Endothelial cell (in vitro differentiated cells): ENCODE results near the gene P2RY12. TPM values are rescaled to one million over a fixed set of nuclear protein-coding genes. Genes with fewer than 3 reads are reported as not detected.
"Not testable (repeated sequence)": the region's sequence is repeated elsewhere in the genome, so short reads cannot be mapped to it uniquely, and the experiment has no call there.

Experiments
- DNase-seq: peaks from one replicate; pipeline ENCODE4 v3.0.0; 2021; ENCODE audit warnings: low spot score
- H3K27ac Mint-ChIP-seq: one replicate; pipeline ENCODE4 v1.8.0; 2021; ENCODE audit warnings: mixed read lengths, inconsistent platforms; ENCODE audit not compliant: unreplicated experiment
- H3K27me3 Mint-ChIP-seq: one replicate; pipeline ENCODE4 v1.8.0; 2021; ENCODE audit warnings: mild to moderate bottlenecking, moderate library complexity, mixed read lengths, inconsistent platforms; ENCODE audit not compliant: unreplicated experiment
- H3K36me3 Mint-ChIP-seq: one replicate; pipeline ENCODE4 v1.8.0; 2021; ENCODE audit warnings: mild to moderate bottlenecking, low read depth, mixed read lengths, inconsistent platforms; ENCODE audit not compliant: unreplicated experiment
- H3K4me1 Mint-ChIP-seq: one replicate; pipeline ENCODE4 v1.8.0; 2021; ENCODE audit warnings: mild to moderate bottlenecking, mixed read lengths, inconsistent platforms; ENCODE audit not compliant: unreplicated experiment
- H3K4me3 Mint-ChIP-seq: one replicate; pipeline ENCODE4 v1.8.0; 2021; ENCODE audit warnings: mild to moderate bottlenecking, mixed read lengths, inconsistent platforms; ENCODE audit not compliant: unreplicated experiment
- H3K9me3 Mint-ChIP-seq: one replicate; pipeline ENCODE4 v1.8.0; 2021; ENCODE audit warnings: mixed read lengths, inconsistent platforms; ENCODE audit not compliant: unreplicated experiment
- CTCF ChIP-seq: fragments of 200-600 bp; sonication (generic); IDR thresholded peaks from one replicate; pipeline ENCODE4 v1.5.0; 2021; ENCODE audit warnings: antibody characterized with exemption; ENCODE audit not compliant: unreplicated experiment
- total RNA-seq: library from RNA; stranded (reverse); fragmentation: NEBNext Ultra II Directional; extraction: Animal tissue kit (Norgen Biotek cat#: 25700); gene quantifications from one replicate; pipeline ENCODE4 v1.2.1, GENCODE V29; 2021; ENCODE audit not compliant: unreplicated experiment

The P2RY12 gene
- total RNA-seq, 1 donor from 2014 or later, result not detected

- Mint-ChIP-seq H3K27ac (no peak overlapping the region), H3K9me3 (no peaks in the 10 kb centered on the region), H3K4me1 (peaks cover 8% of the 10 kb centered on the region), H3K4me3 (no peak overlapping the region), H3K36me3 (no peaks in the 10 kb centered on the region), H3K27me3 (no peaks in the 10 kb centered on the region)
- DNase-seq, result no peak
- no peak for TF ChIP-seq CTCF
Observed at GRCh38 chr3:151394611-151395010, 10.1 kb upstream of the P2RY12 start.

GRCh38 chr3:151393941-151394340, 9.4 kb upstream of the P2RY12 start:
- Mint-ChIP-seq H3K4me1 (peaks cover 11% of the 10 kb centered on the region), H3K36me3 (no peaks in the 10 kb centered on the region), H3K27me3 (no peaks in the 10 kb centered on the region), H3K9me3 (no peaks in the 10 kb centered on the region), H3K27ac (no peak overlapping the region), H3K4me3 (no peak overlapping the region)
- DNase-seq, result no peak
- no peak for TF ChIP-seq CTCF

- Mint-ChIP-seq H3K4me1 (peaks cover 12% of the 10 kb centered on the region), H3K27me3 (no peaks in the 10 kb centered on the region), H3K4me3 (no peak overlapping the region), H3K27ac (peak overlapping the region; percentile 70), H3K9me3 (no peaks in the 10 kb centered on the region), H3K36me3 (no peaks in the 10 kb centered on the region)
- TF ChIP-seq CTCF, result no peak
- DNase-seq, result no peak
Observed at GRCh38 chr3:151393146-151393830, 8.7 kb upstream of the P2RY12 start.

- not testable (repeated sequence) for H3K27me3 Mint-ChIP-seq, H3K9me3 Mint-ChIP-seq, H3K36me3 Mint-ChIP-seq, DNase-seq, H3K4me3 Mint-ChIP-seq, H3K27ac Mint-ChIP-seq
- peaks cover 19% of the 10 kb centered on the region for H3K4me1 Mint-ChIP-seq
Observed at GRCh38 chr3:151392191-151392590, 7.6 kb upstream of the P2RY12 start.

GRCh38 chr3:151391720-151392119, 7.2 kb upstream of the P2RY12 start:
- H3K27ac Mint-ChIP-seq, result no peak overlapping the region
- H3K36me3 Mint-ChIP-seq, result no peaks in the 10 kb centered on the region
- H3K9me3 Mint-ChIP-seq, result no peaks in the 10 kb centered on the region
- peaks cover 19% of the 10 kb centered on the region for H3K4me1 Mint-ChIP-seq
- peaks cover 2% of the 10 kb centered on the region for H3K27me3 Mint-ChIP-seq
- no peak for DNase-seq
- H3K4me3 Mint-ChIP-seq, result no peak overlapping the region
- TF ChIP-seq CTCF, result no peak
